ENCODE results near the gene GAREM1.

- TF ChIP-seq CTCF (IDR thresholded peaks at IDR 0.05) (no peak), POLR2A (IDR thresholded peaks at IDR 0.05) (no peak)
Measured at GRCh38 chr18:32482117-32482516, 11.4 kb upstream of the GAREM1 start.
